Lower leg skin (tissue), 3 donors: ENCODE data around the gene MBD6.

Experiments used
- CTCF ChIP-seq, 3 donors: fragments of 450-650 bp; IDR thresholded peaks; one replicate each; pipeline ENCODE4 v1.5.1; 2016; ENCODE audit warnings: antibody characterized with exemption in 3 of 3, mild to moderate bottlenecking in 3 of 3, moderate library complexity in 2 of 3
- POLR2A ChIP-seq, 2 donors: fragments of 450-650 bp; IDR thresholded peaks; one replicate each; pipeline ENCODE4 v1.6.1; 2016 to 2017; ENCODE audit warnings: antibody characterized with exemption in 2 of 2, mild to moderate bottlenecking in 1 of 2, moderate library complexity in 1 of 2

- TF ChIP-seq CTCF (IDR thresholded peaks at IDR 0.05) (no peak), POLR2A (IDR thresholded peaks at IDR 0.05) (no peak)
These were observed 22.4 kb upstream of the MBD6 start for GRCh38 chr12:57500213-57500612.
